Inflammatory macrophage treated with lipopolysaccharide for 4 hours (primary cell): ENCODE measurements around the gene ERMP1.

Experiments
- DNase-seq: peaks from one replicate; pipeline ENCODE4 v3.0.0-alpha.2; 2020

The ERMP1 gene

DNA sequence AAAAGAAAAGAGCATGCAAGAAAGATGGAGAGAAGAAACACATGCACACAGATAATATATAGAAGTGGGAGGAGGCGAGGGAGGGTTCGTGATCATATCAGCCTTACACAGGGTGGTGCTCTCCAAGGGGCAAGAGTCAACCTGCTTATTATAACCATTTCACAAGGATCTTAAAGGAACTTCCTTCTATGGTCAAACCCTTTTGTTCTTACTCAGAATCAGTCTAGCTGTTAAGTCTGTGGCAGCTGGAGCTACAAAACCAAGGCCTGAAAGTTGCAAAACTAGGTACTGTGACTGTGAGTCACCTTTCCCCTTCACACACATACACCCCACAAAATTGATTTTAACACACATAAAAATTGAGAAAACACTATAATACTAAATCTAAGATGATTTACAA lies 18.5 kb upstream of the ERMP1 start:
- DNase-seq: peak; percentile 98

DNA sequence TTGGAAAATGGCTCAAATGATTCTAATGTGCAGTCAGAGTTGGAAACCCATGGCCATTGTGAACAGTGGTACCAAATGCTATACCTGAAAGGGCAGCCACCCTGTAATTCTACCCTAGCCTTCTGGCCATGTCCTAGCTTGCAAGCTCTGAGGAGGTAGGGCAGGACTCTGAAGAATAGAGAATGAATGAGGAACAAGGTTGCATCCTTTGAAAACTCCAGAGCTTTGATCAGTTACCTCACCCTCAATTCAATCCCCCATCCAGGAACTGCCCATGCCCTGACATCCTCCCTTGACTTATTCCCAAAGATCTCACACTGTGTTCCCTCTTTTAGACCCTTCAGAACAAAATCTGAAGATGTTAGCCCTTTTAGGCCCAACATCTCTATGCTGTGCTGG lies 17.8 kb upstream of the ERMP1 start:
- DNase-seq: peak; percentile 25

DNA sequence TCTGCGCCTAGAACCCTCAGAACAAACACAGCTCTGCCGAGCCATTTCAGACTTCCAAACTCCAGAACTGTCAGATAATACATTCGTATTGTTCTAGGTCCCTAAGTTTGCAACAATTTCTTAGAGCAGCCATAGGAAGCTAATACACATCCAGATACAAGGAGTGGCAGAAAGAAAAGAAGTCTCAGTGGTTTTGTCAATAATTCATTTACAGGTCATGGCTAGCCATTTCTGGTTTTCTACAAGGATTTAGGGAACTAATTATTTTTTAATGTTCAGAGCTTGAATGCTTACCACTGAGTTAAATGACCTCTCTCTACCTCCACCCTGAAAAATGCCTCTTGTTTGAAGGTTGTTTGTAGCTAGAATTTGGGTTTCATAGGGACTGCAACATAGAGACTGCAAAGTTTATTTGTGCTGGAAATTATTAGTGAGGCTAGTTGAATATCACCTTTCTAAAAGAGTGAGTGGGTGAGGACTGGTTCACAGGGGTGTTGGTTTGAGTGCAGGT lies 15.5 kb upstream of the ERMP1 start:
- no peak for DNase-seq

DNA sequence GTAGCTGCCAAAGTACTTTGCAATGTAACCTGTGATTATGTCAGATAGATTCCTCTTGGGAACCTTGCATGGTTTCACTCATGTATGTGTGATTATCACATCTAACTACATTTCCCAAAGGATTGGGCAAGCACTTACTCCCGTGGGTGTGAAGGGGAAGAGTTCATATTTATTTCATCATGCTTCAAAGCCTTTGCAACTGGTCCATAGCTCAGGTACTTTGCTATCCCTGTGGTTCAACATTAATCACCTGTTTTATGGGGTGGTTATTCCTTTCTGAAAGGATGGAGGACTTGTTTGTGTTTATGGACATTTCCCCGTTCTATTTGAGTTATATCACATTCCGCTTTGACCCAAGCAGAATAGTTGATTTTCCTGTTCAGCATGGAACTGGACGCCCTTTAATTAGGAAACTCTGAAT lies 13.6 kb upstream of the ERMP1 start:
- DNase-seq: peak; percentile 82

DNA sequence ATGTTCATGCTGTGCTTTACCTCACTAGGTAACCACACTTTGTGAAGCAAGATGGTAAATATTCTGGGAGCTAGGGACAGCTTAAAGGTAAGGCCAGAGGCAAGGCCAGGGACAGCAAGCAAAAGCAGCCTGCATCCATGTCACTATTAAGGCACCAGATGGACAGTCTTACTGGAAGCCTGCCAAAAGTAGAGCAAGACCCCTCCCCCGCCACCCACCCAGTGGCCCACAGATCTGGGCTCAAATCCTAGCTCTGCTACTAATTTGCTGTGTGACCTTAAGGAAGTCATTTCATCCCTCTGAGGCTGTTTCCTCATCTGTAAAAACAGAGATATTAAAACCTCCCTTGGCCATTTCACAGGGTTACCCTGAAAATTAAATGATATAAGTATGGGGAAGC lies 13.2 kb upstream of the ERMP1 start:
- DNase-seq: no peak

DNA sequence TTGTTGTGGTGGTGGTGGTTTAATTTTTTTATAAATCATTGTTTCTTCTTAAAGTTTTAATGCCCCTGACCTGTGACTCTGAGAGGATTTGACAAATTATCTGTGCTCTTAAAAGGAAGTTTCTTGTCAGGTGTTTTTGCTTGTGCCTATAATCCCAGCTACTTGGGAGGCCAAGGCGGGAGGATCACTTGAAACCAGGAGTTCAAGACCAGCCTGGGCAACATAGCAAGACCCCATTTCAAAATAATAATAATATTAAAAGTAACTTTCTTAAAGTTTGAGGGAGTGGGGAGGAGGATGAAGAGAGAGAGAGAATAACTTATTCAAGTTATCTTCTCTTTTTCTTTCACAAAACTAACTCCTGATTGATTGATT lies 12.2 kb upstream of the ERMP1 start:
- no peak for DNase-seq

DNA sequence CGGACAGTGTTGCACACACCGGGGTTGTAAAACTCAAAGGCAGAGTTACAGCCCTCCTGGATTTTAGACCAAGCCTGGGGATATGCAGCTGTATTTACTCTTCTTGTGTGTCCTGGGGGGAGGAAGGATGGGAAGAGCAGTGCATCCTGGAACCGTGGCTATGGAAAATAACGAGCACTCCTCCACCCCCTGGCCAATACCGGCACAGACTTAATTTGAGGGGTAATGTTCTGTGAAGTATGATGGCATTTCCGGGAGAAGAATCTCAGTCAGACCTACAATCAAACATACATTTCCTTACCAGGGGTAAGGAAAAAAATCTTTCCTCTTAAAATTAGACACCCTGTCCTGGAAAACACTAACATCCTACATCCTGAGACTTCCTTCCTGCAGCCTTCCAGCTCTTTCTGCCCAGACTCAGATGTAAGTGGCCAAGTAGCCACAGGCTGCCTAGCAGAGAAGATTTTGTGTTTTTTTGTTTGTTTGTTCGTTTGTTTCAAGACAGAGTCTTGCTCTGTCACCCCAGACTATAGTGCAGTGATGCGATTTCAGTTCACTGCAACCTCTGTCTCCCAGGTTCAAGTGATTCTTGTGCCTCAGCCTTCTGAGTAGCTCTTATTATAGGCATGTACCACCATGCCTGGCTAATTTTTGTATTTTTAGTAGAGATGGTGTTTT lies 11.0 kb upstream of the ERMP1 start:
- no peak for DNase-seq

DNA sequence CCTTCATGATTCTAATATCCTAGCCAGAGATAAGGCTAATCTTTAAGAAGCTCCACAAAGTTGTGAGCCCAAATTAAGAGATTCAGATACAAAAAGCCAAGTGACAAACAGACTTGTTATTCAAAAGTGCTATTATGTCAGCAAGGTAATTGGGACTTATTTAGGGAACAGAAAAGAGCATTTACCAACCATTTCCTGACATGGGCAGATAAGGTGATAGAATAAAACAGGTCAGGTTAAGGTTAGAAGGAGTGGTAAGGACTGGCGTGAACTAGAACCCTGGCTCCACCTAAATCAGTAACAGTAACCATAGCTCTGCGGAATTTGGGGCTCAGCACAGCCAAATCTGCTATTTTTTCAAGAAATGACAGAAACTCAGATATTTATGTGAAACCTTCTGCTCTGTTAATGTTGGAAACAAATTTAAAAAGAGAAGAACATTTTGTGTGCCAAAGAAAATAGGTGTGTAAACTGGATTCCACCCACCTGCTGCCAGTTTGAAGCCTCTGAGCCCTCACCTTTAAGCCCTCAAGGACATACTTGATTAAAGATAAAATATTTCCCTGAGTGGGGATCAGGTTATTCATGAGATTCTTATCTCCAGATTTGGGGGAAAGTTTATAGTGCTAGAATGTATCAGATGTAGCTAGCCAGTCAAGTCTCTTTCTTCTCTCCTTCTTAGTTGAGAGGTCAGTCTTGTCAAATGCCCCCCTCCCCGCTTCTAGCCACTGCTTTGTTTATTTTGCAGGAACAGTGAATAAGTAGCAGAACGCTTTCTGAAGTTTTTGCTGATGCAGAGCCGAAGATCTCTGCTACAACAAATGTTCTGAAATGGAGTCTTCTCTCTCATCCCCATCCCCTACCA lies 10.2 kb upstream of the ERMP1 start:
- no peak for DNase-seq

DNA sequence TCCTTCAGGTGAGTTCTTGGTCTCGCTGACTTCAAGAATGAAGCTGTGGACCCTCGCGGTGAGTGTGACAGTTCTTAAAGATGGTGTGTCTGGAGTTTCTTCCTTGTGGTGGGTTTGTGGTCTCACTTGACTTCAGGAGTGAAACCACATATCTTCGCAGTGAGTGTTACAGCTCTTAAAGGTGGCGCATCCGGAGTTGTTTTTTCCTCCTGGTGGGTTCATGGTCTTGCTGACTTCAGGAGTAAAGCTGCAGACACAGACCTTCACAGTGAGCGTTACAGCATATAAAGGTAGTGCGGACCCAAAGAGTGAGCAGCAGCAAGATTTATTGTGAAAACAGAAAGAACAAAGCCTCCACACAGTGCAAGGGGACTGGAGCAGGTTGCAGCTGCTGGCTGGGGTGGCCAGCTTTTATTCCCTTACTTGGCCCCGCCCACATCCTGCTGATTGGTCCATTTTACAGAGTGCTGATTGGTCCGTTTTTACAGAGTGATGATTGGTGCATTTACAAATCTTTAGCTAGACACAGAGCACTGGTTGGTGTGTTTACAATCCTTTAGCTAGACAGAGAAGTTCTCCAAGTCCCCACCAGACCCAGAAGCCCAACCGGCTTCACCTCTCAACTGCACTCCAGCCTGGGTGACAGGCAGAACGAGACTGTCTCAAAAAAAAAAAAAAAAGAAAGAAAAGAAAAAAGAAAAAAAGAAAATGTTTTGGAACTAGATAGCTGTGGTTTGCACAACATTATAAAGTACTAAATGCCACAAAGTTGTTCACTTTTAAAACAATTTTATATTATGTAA lies 9.1 kb upstream of the ERMP1 start:
- DNase-seq: no peak

DNA sequence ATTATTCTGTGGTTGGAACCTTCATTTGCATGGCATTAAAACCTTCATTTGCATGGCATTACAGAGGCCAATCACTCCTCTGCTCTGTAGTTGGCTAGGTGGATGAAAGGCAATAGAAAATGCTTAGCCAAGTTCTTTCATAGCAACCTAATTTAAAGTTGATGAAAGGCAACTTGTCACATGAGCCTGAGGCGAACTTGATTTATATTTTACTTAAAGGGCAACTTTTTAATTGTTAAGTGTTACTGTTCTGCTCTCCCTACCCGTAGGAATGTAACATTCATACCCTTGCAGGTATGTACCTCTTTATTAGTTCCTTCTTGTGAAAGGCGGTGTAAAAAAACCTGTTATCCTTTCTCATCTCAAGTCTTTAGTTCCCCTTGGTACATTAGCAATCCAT lies 7.9 kb upstream of the ERMP1 start:
- DNase-seq: no peak

DNA sequence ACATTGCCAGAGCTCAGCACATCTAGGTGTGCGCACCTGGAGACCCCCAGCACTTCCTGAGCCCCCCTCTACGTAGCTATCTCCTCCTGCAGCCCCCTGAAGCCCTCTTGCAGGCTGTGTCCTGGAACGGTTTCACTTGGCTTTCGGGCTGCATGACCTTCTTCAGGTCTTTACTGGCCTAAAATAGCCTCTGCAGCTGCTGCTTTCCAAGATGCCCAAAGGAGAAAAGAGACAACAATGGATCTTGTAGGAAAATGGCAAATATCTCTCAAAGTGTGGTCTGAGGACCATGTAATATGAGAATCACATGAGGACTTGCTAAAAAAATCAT lies 6.6 kb upstream of the ERMP1 start:
- no peak for DNase-seq

DNA sequence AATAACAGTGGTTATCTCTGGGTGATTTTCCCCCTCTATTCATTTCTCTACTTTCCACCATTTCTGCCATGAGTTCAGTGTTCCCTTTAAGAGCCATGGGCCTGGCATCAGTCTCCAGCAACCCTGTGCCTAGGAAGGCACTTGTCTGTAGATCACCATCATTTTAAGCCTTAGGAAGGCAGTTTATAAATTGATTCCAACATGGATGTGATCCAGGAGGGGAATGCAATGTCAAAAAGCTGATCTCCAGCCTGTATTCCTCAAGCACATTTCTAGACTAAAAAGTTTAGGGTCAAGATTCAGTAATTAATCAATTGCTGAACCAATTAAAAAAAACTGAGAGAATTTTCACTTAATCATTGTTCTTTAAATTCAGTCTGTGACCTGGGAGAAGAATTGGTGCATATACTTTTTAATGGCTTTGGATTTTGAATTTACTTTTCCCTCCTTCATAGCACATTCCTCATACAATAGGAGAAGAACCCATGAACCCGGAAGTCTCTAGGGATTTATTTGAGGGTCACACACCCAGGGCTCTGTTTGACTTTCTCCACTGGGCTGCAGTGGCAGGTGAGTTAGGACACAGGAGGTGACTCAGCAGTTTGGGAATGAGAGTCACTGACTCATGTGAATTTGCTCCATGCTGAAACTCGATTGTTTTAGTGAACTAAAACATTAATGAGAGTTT lies 6.1 kb upstream of the ERMP1 start:
- DNase-seq: no peak

DNA sequence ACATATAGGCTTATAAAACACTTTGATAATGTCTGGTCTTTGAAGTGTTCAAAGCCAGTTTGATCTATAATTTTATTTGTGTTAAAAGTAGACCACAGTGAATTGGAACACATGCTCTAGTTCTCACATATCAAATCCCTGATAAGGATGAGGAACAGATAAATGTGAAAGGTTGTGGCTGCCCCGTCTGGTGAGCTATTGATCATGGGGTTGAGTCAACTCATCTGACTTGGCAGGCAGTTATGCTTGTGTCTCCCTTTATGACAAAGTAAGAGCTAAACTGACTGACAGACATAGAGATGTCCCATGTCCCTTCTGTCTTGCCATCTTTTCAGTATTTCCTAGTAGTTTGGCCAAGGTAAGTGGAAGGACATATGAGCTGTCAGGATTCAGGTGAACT lies 2.9 kb upstream of the ERMP1 start:
- no peak for DNase-seq

DNA sequence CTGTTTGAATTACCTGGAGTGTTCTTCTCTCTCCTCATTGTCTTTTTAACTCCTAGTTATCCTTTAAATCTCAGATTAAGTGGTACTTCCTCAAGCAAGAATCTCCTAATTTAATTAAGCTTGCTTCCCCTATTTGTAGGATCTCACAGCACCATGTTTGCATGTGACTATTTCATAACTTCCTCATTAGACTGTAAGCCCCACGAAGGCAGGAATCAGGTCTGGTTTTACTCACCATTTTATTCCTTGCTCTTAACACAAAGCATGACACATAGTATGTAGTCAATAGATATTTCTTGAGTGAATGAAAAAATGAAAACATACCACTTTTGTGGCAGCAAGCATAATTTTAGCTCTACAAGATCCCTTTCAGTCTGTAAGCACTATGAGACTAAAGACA lies 1.3 kb upstream of the ERMP1 start:
- peak; percentile 32 for DNase-seq

DNA sequence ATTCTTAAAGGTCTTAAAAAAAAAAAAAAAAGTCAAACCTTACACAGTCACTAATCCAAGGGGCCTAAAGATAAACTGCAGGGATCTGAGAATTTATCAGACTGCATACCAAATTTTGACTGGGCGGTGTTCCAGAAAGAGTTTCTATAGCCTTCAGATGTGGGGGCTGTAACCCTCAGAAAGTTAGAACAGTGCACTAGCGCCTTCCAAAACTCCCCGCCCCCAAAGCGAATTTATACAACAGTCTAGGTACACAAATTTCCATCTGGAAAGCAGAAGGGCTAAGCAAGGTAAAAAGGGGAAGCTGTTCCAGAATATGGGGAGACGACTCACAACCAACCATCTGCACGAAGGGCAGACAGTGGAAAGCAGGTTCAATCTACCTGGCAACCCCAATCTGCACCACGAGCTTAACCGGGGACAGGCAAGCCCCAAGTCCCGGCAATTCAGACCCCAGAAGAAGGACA lies 813 bp downstream of the ERMP1 start:
- DNase-seq: no peak

DNA sequence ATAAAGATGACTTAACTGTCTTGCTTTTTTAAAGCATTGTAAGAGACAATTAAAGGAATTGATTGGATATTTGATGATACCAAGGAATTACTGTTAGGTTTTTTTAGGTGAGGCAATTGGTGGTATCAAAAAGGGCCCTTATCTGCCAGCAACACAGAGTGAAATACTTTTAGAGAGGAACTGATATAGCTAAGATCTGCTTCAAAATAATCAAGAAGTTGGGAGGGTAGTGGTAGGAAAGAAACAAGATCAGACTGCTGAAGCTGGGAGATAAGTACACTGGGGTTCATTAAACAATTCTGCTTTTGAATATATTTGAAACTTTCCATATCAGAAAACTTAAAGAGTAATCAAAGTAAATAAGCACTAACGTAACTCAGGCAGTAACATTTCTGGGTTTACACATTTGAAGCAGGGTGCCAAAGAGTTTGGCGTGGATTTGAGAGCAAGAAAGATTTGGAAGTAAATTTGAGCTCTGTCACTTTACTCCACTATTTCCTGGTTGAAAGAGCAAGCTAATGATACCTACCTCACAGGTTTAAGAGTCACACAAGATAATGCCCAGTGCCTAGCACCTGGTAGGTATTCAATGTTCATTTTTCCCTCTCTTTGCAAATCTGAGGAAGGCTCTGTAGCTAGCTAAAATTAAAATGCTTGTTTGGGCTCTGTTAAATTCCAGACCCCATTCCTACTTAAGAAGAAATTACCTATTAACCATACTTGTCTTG lies 6.9 kb downstream of the ERMP1 start:
- DNase-seq: no peak

DNA sequence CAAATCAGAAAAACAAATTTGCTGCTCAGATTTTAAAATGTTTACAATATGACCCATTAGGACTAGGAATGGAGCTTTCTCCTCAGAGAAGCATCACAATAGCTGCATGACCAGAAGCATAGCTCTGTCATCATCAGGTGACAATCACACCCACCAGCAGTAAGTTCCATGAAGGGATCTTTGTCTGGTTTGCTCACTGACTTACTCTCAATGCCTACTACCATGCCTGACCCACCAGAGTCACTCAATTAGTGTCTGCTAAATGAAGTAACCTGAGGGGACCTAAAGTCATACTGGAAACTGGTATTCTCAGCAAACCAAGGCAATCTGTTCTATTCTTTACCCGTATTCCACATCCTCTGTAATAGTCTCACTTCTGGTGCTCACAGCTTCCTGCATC lies 7.7 kb downstream of the ERMP1 start:
- DNase-seq: peak; percentile 43

DNA sequence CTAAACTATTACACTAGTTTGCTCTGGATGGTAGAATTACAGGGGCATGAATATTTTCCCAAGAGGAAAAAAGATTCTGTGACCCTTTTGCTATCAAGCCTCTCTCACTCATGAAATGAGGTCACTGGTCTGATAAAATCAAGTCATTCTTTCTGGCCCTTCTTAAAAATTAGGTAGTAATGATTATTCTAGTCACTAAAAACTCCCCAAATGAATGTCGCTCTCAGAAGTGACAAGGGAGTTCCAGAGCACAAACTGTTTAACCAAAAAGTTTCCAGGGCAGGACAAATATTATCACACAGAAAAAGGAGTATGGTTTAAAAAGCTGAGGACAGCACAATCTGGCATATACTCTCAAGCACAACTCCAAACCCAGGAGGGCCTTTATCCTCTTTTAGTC lies 12.5 kb downstream of the ERMP1 start:
- no peak for DNase-seq

DNA sequence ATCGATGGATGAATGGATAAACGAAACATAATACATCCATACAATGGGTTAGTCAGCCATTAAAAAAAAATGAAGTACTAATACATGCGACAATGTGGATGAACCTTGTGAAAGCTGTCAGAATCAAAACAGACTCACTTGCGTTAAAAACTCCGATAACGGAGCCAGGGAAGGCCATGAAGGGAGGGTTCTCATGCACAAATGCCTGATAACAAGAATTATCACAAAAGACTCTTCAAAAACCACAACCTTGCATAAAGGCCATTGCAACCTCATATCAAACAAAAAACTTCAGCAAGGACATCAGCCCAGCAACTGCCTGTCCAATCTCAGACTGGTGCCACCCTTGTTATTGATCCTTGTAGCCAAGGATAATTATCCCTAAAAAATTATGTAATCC lies 13.7 kb downstream of the ERMP1 start:
- DNase-seq: no peak

DNA sequence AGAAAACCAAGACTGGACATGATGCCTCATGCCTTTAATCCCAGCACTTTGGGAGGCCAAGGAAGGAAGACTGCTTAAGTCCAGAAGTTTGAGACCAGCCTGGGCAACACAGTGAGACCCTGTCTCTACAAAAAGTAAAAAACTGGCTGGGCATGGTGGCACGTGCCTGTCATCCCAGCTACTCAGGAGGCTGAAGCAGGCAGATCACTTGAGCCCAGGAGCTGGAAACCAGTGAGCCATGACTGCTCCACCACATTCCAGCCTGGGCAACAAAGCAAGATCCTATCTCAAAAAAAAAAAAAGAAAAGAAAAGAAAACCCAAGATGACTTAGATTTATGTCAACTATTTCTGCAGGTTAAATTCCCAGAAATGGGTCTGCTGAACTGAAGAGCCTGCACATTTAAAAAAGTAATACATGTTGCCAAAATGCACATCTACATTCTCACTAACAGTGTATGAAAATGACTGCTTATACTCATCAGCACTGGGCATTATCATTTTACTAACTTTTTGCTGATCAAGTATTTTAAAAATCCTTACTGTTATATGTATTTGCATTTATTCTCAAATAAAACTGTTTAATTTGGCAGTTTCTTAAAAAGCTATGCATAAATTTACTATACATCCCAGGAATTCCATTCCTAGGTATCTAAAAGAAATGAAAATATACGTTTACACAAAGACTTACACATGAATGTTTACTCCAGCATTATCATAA lies 14.3 kb downstream of the ERMP1 start:
- no peak for DNase-seq

DNA sequence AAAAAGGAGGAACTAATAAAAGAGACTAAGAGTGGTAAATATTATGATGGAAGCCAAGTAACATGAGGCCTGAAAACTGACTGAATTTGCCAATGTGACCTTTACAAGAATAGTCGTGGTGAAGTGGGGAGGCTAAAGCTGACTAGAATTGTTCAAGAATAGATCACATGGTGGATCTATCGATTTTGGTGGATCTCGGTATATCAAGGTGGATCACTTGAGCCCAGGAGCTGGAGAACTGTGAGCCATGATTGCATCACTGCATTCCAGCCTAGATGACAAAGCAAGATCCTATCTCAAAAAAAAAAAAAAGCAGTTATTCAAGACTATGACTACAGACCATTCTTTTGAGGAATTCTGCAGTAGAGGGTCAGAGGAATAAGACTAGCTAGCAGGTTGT lies 15.1 kb downstream of the ERMP1 start:
- DNase-seq: no peak

DNA sequence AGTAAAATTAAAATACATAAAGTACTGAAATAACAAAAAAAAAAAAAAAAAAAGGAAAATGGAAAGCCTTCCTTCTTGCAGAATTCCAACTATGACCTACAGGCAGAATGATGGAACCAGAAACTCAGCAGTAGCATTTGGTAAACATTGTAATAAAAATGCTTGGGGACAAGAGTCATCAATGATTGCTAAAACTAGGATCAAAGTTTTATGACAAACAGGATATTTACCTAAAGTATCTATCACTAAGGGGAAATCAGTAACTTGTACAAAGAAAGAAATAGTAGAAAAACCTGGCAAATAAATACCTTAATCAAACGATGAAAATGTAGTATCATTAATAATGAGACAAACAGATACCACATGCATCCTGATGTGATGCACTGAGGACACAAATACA lies 17.5 kb downstream of the ERMP1 start:
- DNase-seq: no peak
